HEK293T (cell line): ENCODE data around the gene BMP5.

Experiments used
- CTCF ChIA-PET: fragments of 350-600 bp; formaldehyde crosslinking; extraction: SDS; loops from one replicate; lab custom pipeline; 2021; ENCODE audit warnings: antibody characterized with exemption, inconsistent platforms; lab: Yijun Ruan, JAX
- POLR2A ChIA-PET: fragments of 350-600 bp; formaldehyde crosslinking; extraction: SDS; loops from one replicate; lab custom pipeline; 2020; ENCODE audit warnings: antibody characterized with exemption, inconsistent platforms; lab: Yijun Ruan, JAX
- DNase-seq: peaks from one replicate; pipeline ENCODE4 v3.0.0; 2012; ENCODE audit warnings: mixed read lengths; ENCODE audit errors: extremely low spot score
- ARNT ChIP-seq: fragments of 450-650 bp; IDR thresholded peaks from 2 replicates; pipeline ENCODE4 v1.6.1; 2017; ENCODE audit warnings: mild to moderate bottlenecking
- BHLHE40 ChIP-seq: fragments of 450-650 bp; IDR thresholded peaks from 2 replicates; pipeline ENCODE4 v1.6.1; 2016; ENCODE audit warnings: mild to moderate bottlenecking, moderate library complexity, borderline replicate concordance
- CTBP1 ChIP-seq: fragments of 450-650 bp; IDR thresholded peaks from 2 replicates; pipeline ENCODE4 v1.6.1; 2016; ENCODE audit warnings: borderline replicate concordance
- ELF4 ChIP-seq: fragments of 450-650 bp; IDR thresholded peaks from 2 replicates; pipeline ENCODE4 v1.6.1; 2017; ENCODE audit warnings: antibody characterized with exemption
- FOXA1 ChIP-seq: fragments of 450-650 bp; IDR thresholded peaks from 2 replicates; pipeline ENCODE4 v1.6.1; 2016; ENCODE audit warnings: mild to moderate bottlenecking
- FOXK2 ChIP-seq: fragments of 450-650 bp; IDR thresholded peaks from 2 replicates; pipeline ENCODE4 v1.6.1; 2016; ENCODE audit warnings: mild to moderate bottlenecking
- FOXM1 ChIP-seq: fragments of 450-650 bp; IDR thresholded peaks from 2 replicates; pipeline ENCODE4 v1.6.1; 2017; ENCODE audit warnings: mild to moderate bottlenecking, borderline replicate concordance
- HDGF ChIP-seq: fragments of 450-650 bp; IDR thresholded peaks from 2 replicates; pipeline ENCODE4 v1.6.1; 2017; ENCODE audit warnings: antibody characterized with exemption, borderline replicate concordance
- L3MBTL2 ChIP-seq: fragments of 450-650 bp; conservative IDR thresholded peaks from 2 replicates; pipeline ENCODE4 v1.6.1; 2016; ENCODE audit warnings: mild to moderate bottlenecking
- LEF1 ChIP-seq: fragments of 450-650 bp; IDR thresholded peaks from 2 replicates; pipeline ENCODE4 v1.6.1; 2017; ENCODE audit warnings: mild to moderate bottlenecking, borderline replicate concordance
- NFRKB ChIP-seq: fragments of 450-650 bp; IDR thresholded peaks from 2 replicates; pipeline ENCODE4 v1.6.1; 2016; ENCODE audit warnings: mild to moderate bottlenecking, moderate library complexity
- PKNOX1 ChIP-seq: fragments of 450-650 bp; IDR thresholded peaks from 2 replicates; pipeline ENCODE4 v1.6.1; 2016
- SP1 ChIP-seq: fragments of 450-650 bp; IDR thresholded peaks from 2 replicates; pipeline ENCODE4 v1.6.1; 2017
- SUZ12 ChIP-seq: fragments of 450-650 bp; IDR thresholded peaks from 2 replicates; pipeline ENCODE4 v1.6.1; 2016; ENCODE audit warnings: mild to moderate bottlenecking
- TARDBP ChIP-seq: fragments of 450-650 bp; IDR thresholded peaks from 2 replicates; pipeline ENCODE4 v1.6.1; 2016
- ZNF384 ChIP-seq: fragments of 450-650 bp; IDR thresholded peaks from 2 replicates; pipeline ENCODE4 v1.6.1; 2016

BMP5 gene

GRCh38 chr6:55811074-55811473 is 64.3 kb downstream of the BMP5 start:
- no peak for TF ChIP-seq TARDBP
- no peak for TF ChIP-seq FOXA1
- TF ChIP-seq L3MBTL2 = no peak
- TF ChIP-seq NFRKB = no peak
- TF ChIP-seq FOXK2 = no peak
- no peak for TF ChIP-seq HDGF
- no peak for TF ChIP-seq FOXM1
- TF ChIP-seq PKNOX1 = no peak
- TF ChIP-seq ELF4 = no peak
- TF ChIP-seq LEF1 = no peak
- no peak for TF ChIP-seq ARNT
- no peak for TF ChIP-seq SUZ12
- TF ChIP-seq BHLHE40 = no peak
- DNase-seq = no peak
- ChIA-PET POLR2A (no interaction called here), CTCF (no interaction called here)

DNA sequence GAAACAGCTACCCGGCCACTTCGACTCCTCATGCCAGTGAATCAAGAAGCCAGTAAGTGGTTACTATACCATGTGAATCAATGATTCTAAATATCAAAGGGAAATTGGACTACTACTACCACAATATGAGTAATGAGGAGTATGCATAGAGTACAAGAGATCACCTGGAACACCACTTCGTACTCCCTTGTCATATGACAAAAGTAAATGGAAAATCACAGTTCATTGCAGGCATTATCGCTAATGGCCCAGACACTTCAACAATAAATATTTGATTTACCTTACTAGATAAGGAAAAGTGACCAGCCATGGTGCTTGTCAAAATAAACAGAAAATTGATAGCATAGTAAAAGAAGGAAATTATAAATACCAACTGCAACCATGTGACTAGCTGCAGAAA is 73.1 kb downstream of the BMP5 start:
- DNase-seq = no peak
- TF ChIP-seq FOXK2 (no peak), ELF4 (no peak), TARDBP (no peak), FOXA1 (no peak), HDGF (no peak), LEF1 (no peak), SUZ12 (no peak), SP1 (no peak), CTBP1 (no peak), FOXM1 (no peak), ZNF384 (no peak), ARNT (no peak), L3MBTL2 (no peak), PKNOX1 (no peak), NFRKB (no peak), BHLHE40 (no peak)
- CTCF ChIA-PET = no interaction called here
- POLR2A ChIA-PET = no interaction called here

DNA sequence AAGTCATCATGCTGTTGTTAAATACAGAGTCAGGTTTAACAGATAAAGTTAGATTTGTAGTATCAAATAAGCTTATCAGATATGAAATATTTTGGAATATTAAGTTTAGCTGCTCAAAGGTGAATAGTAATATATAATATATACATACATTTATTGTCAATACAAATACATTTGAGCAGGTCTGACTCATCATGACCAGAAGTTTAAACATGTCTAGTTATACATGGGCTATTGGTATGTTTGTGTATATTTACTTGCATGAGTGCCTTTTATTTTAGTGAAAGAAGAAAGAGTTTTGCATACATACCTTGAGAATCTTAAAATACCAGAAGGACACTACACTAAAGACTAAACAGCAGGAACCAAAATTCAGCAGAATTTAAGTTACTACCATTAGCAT is 76.8 kb downstream of the BMP5 start:
- CTCF ChIA-PET = no interaction called here

DNA sequence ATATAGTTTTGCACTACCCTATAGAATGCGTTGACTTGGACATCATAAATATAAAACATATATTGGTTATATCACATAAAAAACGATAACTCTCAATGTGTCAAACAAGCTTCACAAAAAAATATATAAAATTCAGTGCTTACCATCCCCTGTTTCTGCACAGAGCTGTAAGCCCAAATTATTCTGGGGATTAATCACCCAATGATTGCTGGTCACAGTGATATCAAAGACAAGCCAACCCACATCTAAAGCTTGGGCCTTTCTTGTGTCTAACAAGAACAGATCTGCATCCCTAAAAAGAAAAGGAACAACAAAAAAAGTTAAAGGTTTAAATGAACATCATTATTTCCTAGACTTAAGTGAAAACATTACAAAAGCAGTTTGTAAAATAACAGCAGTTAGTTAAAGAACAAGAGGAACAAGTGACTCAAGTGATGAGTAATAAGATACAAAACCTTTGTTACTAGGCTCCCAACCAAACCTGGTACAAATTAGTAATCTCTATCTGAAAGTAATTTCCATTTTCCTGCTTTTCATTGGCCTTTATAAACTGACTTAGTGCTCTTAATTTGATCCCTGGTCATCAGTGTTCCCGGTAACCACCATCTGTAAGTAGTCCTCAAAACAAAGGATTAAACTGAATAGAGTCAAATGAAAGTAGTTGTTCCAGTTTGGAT is 81.1 kb downstream of the BMP5 start:
- CTCF ChIA-PET = no interaction called here

More for the DNA sequence above, 76.8 kb downstream of the BMP5 start:
- POLR2A ChIA-PET = no interaction called here
- TF ChIP-seq ZNF384 (no peak), FOXM1 (no peak), SUZ12 (no peak), NFRKB (no peak), BHLHE40 (no peak)
- no peak for DNase-seq

GRCh38 chr6:55785273-55785672 is 90.1 kb downstream of the BMP5 start:
- no peak for DNase-seq
- ChIA-PET POLR2A (no interaction called here), CTCF (no interaction called here)
- no peak for TF ChIP-seq HDGF
- TF ChIP-seq PKNOX1 = no peak
- no peak for TF ChIP-seq TARDBP
- TF ChIP-seq ARNT = no peak
- no peak for TF ChIP-seq LEF1
- TF ChIP-seq FOXA1 = no peak
- no peak for TF ChIP-seq BHLHE40
- no peak for TF ChIP-seq NFRKB
- no peak for TF ChIP-seq FOXM1

More for the DNA sequence above, 81.1 kb downstream of the BMP5 start:
- no peak for DNase-seq
- POLR2A ChIA-PET = no interaction called here
- TF ChIP-seq NFRKB (no peak), PKNOX1 (no peak), FOXA1 (no peak), SUZ12 (no peak), FOXM1 (no peak), SP1 (no peak), TARDBP (no peak), FOXK2 (no peak), CTBP1 (no peak)

DNA sequence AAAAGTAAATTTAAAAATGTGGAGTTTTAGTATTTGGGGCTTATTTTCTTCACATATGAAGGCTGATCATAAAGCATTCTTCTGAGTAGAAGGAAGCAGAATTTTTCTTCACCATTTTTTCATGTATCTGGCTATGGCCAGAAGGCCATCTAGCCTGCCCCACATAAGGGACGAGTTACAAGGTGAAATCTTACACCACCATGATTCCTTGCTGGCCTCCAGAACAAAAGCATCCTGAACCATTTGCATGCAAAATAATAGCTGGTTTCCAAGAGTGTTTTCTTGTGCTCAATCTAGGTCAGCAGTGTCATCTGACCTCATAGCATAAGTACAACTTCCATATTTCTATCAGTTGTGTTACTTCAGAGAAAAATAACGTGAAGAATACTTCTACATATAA is 93.1 kb downstream of the BMP5 start:
- no peak for TF ChIP-seq LEF1
- no peak for TF ChIP-seq PKNOX1
- no peak for TF ChIP-seq ARNT
- TF ChIP-seq FOXM1 = no peak
- no peak for TF ChIP-seq SUZ12
- no peak for TF ChIP-seq CTBP1
- no peak for TF ChIP-seq SP1
- TF ChIP-seq ZNF384 = no peak
- no peak for TF ChIP-seq ELF4
- ChIA-PET CTCF (no interaction called here), POLR2A (no interaction called here)
- no peak for DNase-seq
